Measurements from ENCODE around the gene EHD1. TPM values are rescaled to one million over a fixed set of nuclear protein-coding genes. Genes with fewer than 3 reads are reported as not detected.

EHD1 gene
- total and polyA plus RNA-seq, 9 of the 15 experiments (the other 6 are each of a cell fraction or from before 2014, with no cell fraction given) = 0.46 to 65.0 (median 16.4) TPM

DNA sequence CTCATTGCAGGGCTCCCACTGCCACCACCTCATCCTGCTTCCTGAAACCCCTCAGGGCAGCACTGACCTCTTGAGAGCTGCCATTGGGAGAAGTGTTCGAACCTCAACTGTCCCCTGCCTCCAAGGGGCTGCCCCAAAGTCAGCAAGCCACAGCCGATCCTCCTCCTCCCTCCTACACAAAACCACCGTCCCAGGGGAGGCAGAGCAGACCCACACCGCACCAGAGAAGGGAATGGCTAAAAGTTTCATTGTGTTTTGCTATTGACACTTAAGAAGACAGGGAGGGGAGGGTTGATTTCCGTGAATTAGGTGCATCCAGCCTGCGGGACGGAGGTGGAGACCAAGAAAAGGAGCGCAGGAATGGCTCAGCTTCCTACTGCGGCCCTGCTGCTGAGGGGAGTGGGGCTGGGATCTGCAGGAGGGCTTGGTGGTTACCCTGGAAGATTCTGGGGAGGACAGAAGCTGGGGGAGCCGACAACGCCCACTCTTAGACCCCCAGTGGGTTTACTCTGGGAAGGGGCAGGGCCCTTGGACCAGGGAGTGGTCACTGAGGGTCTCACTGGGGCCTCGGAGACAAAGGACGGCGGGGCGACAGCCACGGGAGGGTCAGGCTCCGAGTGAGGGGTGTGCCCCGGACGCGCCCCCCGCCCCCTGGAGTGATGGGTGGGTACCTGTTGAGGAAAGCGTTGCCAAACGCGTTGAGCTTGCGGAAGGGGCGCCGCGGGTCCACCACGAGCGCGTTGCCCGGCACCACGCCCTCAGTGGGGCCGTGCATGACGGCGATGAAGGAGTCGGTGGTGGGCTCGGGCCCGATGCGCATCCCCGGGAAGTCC, 815 bp downstream of the EHD1 start (continued):
- TF ChIP-seq NR2C2 (CRISPR knock-in tag; IDR thresholded peaks at IDR 0.05) (0 out of 2 replicates have a peak, but pooled peaks have one; percentile 5), NR2C2 (tag; IDR thresholded peaks at IDR 0.05) (no peak), MAFF (IDR thresholded peaks at IDR 0.05; ENCODE audit: low read length) (no peak), ZNF695 (CRISPR knock-in tag; IDR thresholded peaks at IDR 0.05) (no peak), ZNF165 (CRISPR knock-in tag; IDR thresholded peaks at IDR 0.05; ENCODE audit: borderline replicate concordance) (no peak), MCM7 (IDR thresholded peaks at IDR 0.05) (no peak), KLF13 (tag; IDR thresholded peaks at IDR 0.05; ENCODE audit: borderline replicate concordance, low read depth) (no peak), ZNF175 (CRISPR knock-in tag; IDR thresholded peaks at IDR 0.05; ENCODE audit: low read depth) (no peak), TCF7L2 (IDR thresholded peaks at IDR 0.05; ENCODE audit: low read depth, low read length) (no peak), FIP1L1 (IDR thresholded peaks at IDR 0.05; ENCODE audit: low read depth, low read length, poor library complexity, severe bottlenecking) (no peak), ZC3H8 (IDR thresholded peaks at IDR 0.05) (no peak), TRIM24 (IDR thresholded peaks at IDR 0.05) (no peak), ZNF696 (CRISPR knock-in tag; conservative IDR thresholded peaks at IDR 0.05) (no peak), HMGN3 (IDR thresholded peaks at IDR 0.05; ENCODE audit: borderline replicate concordance, extremely low read depth, insufficient read length, low read depth, low read length) (no peak), POLR2B (IDR thresholded peaks at IDR 0.05; ENCODE audit: low read depth, partially characterized antibody) (no peak), HMG20B (CRISPR knock-in tag; IDR thresholded peaks at IDR 0.05) (no peak), TAL1 (IDR thresholded peaks at IDR 0.05) (no peak)
- TF ChIP-seq, protein P1, sequence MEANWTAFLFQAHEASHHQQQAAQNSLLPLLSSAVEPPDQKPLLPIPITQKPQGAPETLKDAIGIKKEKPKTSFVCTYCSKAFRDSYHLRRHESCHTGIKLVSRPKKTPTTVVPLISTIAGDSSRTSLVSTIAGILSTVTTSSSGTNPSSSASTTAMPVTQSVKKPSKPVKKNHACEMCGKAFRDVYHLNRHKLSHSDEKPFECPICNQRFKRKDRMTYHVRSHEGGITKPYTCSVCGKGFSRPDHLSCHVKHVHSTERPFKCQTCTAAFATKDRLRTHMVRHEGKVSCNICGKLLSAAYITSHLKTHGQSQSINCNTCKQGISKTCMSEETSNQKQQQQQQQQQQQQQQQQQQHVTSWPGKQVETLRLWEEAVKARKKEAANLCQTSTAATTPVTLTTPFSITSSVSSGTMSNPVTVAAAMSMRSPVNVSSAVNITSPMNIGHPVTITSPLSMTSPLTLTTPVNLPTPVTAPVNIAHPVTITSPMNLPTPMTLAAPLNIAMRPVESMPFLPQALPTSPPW (CRISPR knock-in tag; IDR thresholded peaks at IDR 0.05) = no peak
- TF ChIP-seq, protein P2, sequence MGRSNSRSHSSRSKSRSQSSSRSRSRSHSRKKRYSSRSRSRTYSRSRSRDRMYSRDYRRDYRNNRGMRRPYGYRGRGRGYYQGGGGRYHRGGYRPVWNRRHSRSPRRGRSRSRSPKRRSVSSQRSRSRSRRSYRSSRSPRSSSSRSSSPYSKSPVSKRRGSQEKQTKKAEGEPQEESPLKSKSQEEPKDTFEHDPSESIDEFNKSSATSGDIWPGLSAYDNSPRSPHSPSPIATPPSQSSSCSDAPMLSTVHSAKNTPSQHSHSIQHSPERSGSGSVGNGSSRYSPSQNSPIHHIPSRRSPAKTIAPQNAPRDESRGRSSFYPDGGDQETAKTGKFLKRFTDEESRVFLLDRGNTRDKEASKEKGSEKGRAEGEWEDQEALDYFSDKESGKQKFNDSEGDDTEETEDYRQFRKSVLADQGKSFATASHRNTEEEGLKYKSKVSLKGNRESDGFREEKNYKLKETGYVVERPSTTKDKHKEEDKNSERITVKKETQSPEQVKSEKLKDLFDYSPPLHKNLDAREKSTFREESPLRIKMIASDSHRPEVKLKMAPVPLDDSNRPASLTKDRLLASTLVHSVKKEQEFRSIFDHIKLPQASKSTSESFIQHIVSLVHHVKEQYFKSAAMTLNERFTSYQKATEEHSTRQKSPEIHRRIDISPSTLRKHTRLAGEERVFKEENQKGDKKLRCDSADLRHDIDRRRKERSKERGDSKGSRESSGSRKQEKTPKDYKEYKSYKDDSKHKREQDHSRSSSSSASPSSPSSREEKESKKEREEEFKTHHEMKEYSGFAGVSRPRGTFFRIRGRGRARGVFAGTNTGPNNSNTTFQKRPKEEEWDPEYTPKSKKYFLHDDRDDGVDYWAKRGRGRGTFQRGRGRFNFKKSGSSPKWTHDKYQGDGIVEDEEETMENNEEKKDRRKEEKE (IDR thresholded peaks at IDR 0.05; ENCODE audit: borderline replicate concordance in 1 of 2, control insufficient read depth in 1 of 2, low read depth in 2 of 2, low read length in 1 of 2) = no peak
- TF ChIP-seq, protein P3, sequence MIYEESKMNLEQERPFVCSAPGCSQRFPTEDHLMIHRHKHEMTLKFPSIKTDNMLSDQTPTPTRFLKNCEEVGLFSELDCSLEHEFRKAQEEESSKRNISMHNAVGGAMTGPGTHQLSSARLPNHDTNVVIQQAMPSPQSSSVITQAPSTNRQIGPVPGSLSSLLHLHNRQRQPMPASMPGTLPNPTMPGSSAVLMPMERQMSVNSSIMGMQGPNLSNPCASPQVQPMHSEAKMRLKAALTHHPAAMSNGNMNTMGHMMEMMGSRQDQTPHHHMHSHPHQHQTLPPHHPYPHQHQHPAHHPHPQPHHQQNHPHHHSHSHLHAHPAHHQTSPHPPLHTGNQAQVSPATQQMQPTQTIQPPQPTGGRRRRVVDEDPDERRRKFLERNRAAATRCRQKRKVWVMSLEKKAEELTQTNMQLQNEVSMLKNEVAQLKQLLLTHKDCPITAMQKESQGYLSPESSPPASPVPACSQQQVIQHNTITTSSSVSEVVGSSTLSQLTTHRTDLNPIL (CRISPR knock-in tag; IDR thresholded peaks at IDR 0.05) = no peak
- TF ChIP-seq, protein P4, sequence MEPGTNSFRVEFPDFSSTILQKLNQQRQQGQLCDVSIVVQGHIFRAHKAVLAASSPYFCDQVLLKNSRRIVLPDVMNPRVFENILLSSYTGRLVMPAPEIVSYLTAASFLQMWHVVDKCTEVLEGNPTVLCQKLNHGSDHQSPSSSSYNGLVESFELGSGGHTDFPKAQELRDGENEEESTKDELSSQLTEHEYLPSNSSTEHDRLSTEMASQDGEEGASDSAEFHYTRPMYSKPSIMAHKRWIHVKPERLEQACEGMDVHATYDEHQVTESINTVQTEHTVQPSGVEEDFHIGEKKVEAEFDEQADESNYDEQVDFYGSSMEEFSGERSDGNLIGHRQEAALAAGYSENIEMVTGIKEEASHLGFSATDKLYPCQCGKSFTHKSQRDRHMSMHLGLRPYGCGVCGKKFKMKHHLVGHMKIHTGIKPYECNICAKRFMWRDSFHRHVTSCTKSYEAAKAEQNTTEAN (CRISPR knock-in tag; IDR thresholded peaks at IDR 0.05) = no peak

Data from K562 (cell line).